ENCODE measurements around the gene LIX1L. TPM values are rescaled to one million over a fixed set of nuclear protein-coding genes. Genes with fewer than 3 reads are reported as not detected.
A peak's percentile ranks its signal among the peaks of the same experiment; 100 is the strongest.

Gene LIX1L
- total and polyA plus RNA-seq, 2 of the 13 experiments (the other 11 are each of a cell fraction or from before 2014, with no cell fraction given): 8.1 to 24.9 TPM

GRCh38 chr1:145997016-145997717 is 39.4 kb upstream of the LIX1L start (continued):
- TF ChIP-seq SOX13 (IDR thresholded peaks at IDR 0.05) (no peak), SOX13 (CRISPR knock-in tag; conservative IDR thresholded peaks at IDR 0.05 in 1 of 2, IDR thresholded peaks at IDR 0.05 in 1 of 2) (peak in 1 of 2 experiments; percentile 51; a peak in 1 of 4 replicates), SOX5 (CRISPR knock-in tag; IDR thresholded peaks at IDR 0.05; ENCODE audit: borderline replicate concordance) (peak; percentile 54; the same call in 1 of the 2 replicates), AGO2 (optimal IDR thresholded peaks at IDR 0.05; ENCODE audit: low read depth, low read length) (no peak), ZNF710 (CRISPR knock-in tag; IDR thresholded peaks at IDR 0.05; ENCODE audit: borderline replicate concordance) (peak; percentile 46; the same call in 1 of the 2 replicates), RARA (CRISPR knock-in tag; IDR thresholded peaks at IDR 0.05) (0 out of 2 replicates have a peak, but pooled peaks have one; percentile 10), TBL1XR1 (IDR thresholded peaks at IDR 0.05; ENCODE audit: borderline replicate concordance, low read length, partially characterized antibody) (no peak), PPARG (CRISPR knock-in tag; conservative IDR thresholded peaks at IDR 0.05) (0 out of 2 replicates have a peak, but pooled peaks have one; percentile 13), ZFP37 (CRISPR knock-in tag; IDR thresholded peaks at IDR 0.05; ENCODE audit: borderline replicate concordance) (0 out of 2 replicates have a peak, but pooled peaks have one; percentile 56), ZFP90 (CRISPR knock-in tag; IDR thresholded peaks at IDR 0.05; ENCODE audit: borderline replicate concordance) (no peak), ELF3 (CRISPR knock-in tag; IDR thresholded peaks at IDR 0.05) (peak; percentile 59), THAP11 (CRISPR knock-in tag; IDR thresholded peaks at IDR 0.05) (no peak), TCF7 (IDR thresholded peaks at IDR 0.05; ENCODE audit: low read depth) (peak; percentile 42; the same call in 1 of the 2 replicates), ZNF75D (CRISPR knock-in tag; IDR thresholded peaks at IDR 0.05; ENCODE audit: borderline replicate concordance) (no peak), MLX (CRISPR knock-in tag; IDR thresholded peaks at IDR 0.05) (peak; percentile 69; the same call in 1 of the 2 replicates), SP2 (CRISPR knock-in tag; IDR thresholded peaks at IDR 0.05) (no peak), ZNF879 (CRISPR knock-in tag; IDR thresholded peaks at IDR 0.05) (no peak), ZNF773 (CRISPR knock-in tag; IDR thresholded peaks at IDR 0.05; ENCODE audit: borderline replicate concordance) (no peak), BRCA1 (CRISPR knock-in tag; IDR thresholded peaks at IDR 0.05) (no peak; the same call in 1 of the 2 replicates)
- TF ChIP-seq, protein P1, sequence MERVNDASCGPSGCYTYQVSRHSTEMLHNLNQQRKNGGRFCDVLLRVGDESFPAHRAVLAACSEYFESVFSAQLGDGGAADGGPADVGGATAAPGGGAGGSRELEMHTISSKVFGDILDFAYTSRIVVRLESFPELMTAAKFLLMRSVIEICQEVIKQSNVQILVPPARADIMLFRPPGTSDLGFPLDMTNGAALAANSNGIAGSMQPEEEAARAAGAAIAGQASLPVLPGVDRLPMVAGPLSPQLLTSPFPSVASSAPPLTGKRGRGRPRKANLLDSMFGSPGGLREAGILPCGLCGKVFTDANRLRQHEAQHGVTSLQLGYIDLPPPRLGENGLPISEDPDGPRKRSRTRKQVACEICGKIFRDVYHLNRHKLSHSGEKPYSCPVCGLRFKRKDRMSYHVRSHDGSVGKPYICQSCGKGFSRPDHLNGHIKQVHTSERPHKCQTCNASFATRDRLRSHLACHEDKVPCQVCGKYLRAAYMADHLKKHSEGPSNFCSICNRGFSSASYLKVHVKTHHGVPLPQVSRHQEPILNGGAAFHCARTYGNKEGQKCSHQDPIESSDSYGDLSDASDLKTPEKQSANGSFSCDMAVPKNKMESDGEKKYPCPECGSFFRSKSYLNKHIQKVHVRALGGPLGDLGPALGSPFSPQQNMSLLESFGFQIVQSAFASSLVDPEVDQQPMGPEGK (CRISPR knock-in tag; IDR thresholded peaks at IDR 0.05): peak; percentile 85
- TF ChIP-seq, protein P2, sequence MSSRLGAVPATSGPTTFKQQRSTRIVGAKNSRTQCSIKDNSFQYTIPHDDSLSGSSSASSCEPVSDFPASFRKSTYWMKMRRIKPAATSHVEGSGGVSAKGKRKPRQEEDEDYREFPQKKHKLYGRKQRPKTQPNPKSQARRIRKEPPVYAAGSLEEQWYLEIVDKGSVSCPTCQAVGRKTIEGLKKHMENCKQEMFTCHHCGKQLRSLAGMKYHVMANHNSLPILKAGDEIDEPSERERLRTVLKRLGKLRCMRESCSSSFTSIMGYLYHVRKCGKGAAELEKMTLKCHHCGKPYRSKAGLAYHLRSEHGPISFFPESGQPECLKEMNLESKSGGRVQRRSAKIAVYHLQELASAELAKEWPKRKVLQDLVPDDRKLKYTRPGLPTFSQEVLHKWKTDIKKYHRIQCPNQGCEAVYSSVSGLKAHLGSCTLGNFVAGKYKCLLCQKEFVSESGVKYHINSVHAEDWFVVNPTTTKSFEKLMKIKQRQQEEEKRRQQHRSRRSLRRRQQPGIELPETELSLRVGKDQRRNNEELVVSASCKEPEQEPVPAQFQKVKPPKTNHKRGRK (CRISPR knock-in tag; IDR thresholded peaks at IDR 0.05): no peak
- TF ChIP-seq, protein P3, sequence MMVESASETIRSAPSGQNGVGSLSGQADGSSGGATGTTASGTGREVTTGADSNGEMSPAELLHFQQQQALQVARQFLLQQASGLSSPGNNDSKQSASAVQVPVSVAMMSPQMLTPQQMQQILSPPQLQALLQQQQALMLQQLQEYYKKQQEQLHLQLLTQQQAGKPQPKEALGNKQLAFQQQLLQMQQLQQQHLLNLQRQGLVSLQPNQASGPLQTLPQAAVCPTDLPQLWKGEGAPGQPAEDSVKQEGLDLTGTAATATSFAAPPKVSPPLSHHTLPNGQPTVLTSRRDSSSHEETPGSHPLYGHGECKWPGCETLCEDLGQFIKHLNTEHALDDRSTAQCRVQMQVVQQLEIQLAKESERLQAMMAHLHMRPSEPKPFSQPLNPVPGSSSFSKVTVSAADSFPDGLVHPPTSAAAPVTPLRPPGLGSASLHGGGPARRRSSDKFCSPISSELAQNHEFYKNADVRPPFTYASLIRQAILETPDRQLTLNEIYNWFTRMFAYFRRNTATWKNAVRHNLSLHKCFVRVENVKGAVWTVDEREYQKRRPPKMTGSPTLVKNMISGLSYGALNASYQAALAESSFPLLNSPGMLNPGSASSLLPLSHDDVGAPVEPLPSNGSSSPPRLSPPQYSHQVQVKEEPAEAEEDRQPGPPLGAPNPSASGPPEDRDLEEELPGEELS (CRISPR knock-in tag; IDR thresholded peaks at IDR 0.05): peak; percentile 79

Measured in HepG2 (cell line).